Ovary (tissue), 9 donors: Measurements from ENCODE around the gene STH. TPM values are rescaled to one million over a fixed set of nuclear protein-coding genes. Genes with fewer than 3 reads are reported as not detected.

ENCODE experiments used
- DNase-seq, 5 donors: peaks; one replicate each; pipeline ENCODE4 v3.0.0-alpha.2; 2019 to 2020
- H3K27ac ChIP-seq, 2 donors: fragments of 200-600 bp; one replicate each; pipeline versions ENCODE4 v1.5.1 to v1.8.0; 2019 to 2022
- H3K27me3 ChIP-seq: fragments of 200-600 bp; one replicate; pipeline ENCODE4 v1.8.0; 2022
- H3K36me3 ChIP-seq: fragments of 200-600 bp; sonication (generic); one replicate; pipeline ENCODE4 v1.5.1; 2019
- H3K4me1 ChIP-seq: one replicate; pipeline ENCODE4 v1.8.1; 2013; ENCODE audit warnings: mild to moderate bottlenecking, moderate library complexity; ENCODE audit not compliant: insufficient read depth
- H3K4me3 ChIP-seq: fragments of 200-600 bp; sonication (generic); one replicate; pipeline ENCODE4 v1.5.1; 2017
- H3K9me3 ChIP-seq, 2 donors: fragments of 200-600 bp in 1 of 2; sonication (generic) in 1 of 2; one replicate each; pipeline versions ENCODE4 v1.5.1 to v1.8.1; 2013 to 2019; ENCODE audit warnings: mild to moderate bottlenecking in 1 of 2, moderate library complexity in 1 of 2
- EP300 ChIP-seq: sonication (generic); formaldehyde crosslinking; IDR thresholded peaks from one replicate; pipeline ENCODE4 v1.6.1; 2017; ENCODE audit warnings: antibody characterized with exemption
- POLR2A ChIP-seq: fragments of 450-650 bp; IDR thresholded peaks from one replicate; pipeline ENCODE4 v1.6.1; 2017; ENCODE audit warnings: antibody characterized with exemption, mild to moderate bottlenecking, moderate library complexity
- WGBS, 3 donors: extraction: QIAGEN DNeasy Blood & Tissue Kit in 1 of 3; methylation state at CpG; one replicate each; pipeline versions ENCODE4 v1.1.5 to v1.1.7; 2013 to 2017; 5-methylcytosine and 5-hydroxymethylcytosine counted together
- intact Hi-C, 4 donors: fragments of 100-400 bp; cut with DNase I; formaldehyde crosslinking; loops; one replicate each; pipeline versions ENCODE4 v1.11.0 to v1.15.1; 2022 to 2023
- polyA plus RNA-seq, 2 donors: library from polyadenylated mRNA; stranded (reverse); fragments of 200-250 nt in 1 of 2; fragments of 350-450 nt in 1 of 2; fragmentation: Illumina TruSeq in 1 of 2; extraction: RNeasy Lipid Tissue Mini Kit (QIAGEN cat#74804) in 1 of 2; gene quantifications; one replicate each; pipeline ENCODE4 v1.2.3, GENCODE V29; 2013 to 2014
- total RNA-seq, 7 donors: library from RNA; depleted of rRNA in 2 of 7; stranded (reverse); fragments of >200 nt in 2 of 7; fragmentation: NEBNext Ultra II Directional in 3 of 7; extraction: Animal tissue kit (Norgen Biotek cat#: 25700) in 3 of 7; gene quantifications; one replicate each; pipeline versions ENCODE4 v1.1.0 to v1.2.4, GENCODE V29; 2016 to 2023
- TF ChIP-seq, protein P1 (sequence below), 3 donors: fragments of 450-650 bp in 2 of 3; fragments of 200-600 bp in 1 of 3; IDR thresholded peaks; one replicate each; pipeline versions ENCODE4 v1.5.1 to v1.8.0; 2016 to 2022; ENCODE audit warnings: antibody characterized with exemption in 3 of 3, mild to moderate bottlenecking in 1 of 3
- donor health status: DM: no; HTN: no; CAD: no; lungs with moderate emphysema.
- donor health status: DM: no; HTN: no; CAD: no.
- donor health status: Bipolar disorder and iron deficiency.
- donor health status: DM: yes; HTN: yes; CAD: no.
- donor health status: DM: no; HTN: no; CAD: no.
- donor health status: DM: yes; HTN: yes; CAD: no.

STH gene
- total and polyA plus RNA-seq, 9 donors, result not detected

DNA sequence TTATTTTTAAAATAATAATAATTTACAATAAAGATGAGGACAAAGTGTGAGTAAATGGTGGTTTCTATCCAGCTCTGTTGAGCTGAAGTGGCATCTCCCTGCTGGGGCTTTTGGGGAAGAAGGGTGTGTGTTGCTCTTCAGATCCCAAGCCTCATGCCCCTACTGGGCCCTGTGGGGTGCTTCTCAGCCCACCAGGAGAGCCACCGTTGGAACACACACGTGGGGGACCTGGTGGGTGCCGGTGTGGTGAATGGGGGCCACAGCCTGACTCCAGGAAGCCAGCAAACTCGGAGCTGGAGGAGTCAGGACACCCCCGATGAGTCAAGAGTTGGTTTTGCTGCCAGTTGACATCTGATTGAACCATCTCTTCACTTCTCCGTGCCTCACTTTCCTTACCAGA, 37.8 kb upstream of the STH start:
- Histone ChIP-seq H3K4me1 (no peaks in the 10 kb centered on the region), H3K9me3 (no peaks in the 10 kb centered on the region), H3K36me3 (no peaks in the 10 kb centered on the region), H3K27me3 (no peaks in the 10 kb centered on the region), H3K27ac (no peak overlapping the region), H3K4me3 (no peak overlapping the region)
- TF ChIP-seq EP300, result no peak
- TF ChIP-seq POLR2A, result no peak
- TF ChIP-seq, protein P1, sequence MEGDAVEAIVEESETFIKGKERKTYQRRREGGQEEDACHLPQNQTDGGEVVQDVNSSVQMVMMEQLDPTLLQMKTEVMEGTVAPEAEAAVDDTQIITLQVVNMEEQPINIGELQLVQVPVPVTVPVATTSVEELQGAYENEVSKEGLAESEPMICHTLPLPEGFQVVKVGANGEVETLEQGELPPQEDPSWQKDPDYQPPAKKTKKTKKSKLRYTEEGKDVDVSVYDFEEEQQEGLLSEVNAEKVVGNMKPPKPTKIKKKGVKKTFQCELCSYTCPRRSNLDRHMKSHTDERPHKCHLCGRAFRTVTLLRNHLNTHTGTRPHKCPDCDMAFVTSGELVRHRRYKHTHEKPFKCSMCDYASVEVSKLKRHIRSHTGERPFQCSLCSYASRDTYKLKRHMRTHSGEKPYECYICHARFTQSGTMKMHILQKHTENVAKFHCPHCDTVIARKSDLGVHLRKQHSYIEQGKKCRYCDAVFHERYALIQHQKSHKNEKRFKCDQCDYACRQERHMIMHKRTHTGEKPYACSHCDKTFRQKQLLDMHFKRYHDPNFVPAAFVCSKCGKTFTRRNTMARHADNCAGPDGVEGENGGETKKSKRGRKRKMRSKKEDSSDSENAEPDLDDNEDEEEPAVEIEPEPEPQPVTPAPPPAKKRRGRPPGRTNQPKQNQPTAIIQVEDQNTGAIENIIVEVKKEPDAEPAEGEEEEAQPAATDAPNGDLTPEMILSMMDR (IDR thresholded peaks at IDR 0.05), result no peak
- no peak for DNase-seq
- WGBS, 3 donors, result 73 to 80% (median 79%) methylated on average over 6 of the region's 6 CpGs
- intact Hi-C loops, result no loop called here

DNA sequence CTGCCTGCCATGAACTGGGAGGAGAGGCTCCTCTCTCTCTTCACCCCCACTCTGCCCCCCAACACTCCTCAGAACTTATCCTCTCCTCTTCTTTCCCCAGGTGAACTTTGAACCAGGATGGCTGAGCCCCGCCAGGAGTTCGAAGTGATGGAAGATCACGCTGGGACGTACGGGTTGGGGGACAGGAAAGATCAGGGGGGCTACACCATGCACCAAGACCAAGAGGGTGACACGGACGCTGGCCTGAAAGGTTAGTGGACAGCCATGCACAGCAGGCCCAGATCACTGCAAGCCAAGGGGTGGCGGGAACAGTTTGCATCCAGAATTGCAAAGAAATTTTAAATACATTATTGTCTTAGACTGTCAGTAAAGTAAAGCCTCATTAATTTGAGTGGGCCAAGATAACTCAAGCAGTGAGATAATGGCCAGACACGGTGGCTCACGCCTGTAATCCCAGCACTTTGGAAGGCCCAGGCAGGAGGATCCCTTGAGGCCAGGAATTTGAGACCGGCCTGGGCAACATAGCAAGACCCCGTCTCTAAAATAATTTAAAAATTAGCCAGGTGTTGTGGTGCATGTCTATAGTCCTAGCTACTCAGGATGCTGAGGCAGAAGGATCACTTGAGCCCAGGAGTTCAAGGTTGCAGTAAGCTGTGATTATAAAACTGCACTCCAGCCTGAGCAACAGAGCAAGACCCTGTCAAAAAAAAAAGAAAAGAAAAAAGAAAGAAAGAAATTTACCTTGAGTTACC, 36.7 kb upstream of the STH start:
- Histone ChIP-seq H3K4me1 (no peaks in the 10 kb centered on the region), H3K27ac (no peak overlapping the region), H3K4me3 (no peak overlapping the region), H3K9me3 (no peaks in the 10 kb centered on the region), H3K36me3 (no peaks in the 10 kb centered on the region), H3K27me3 (no peaks in the 10 kb centered on the region)
- intact Hi-C loops, result no loop called here
- TF ChIP-seq, protein P1 (IDR thresholded peaks at IDR 0.05), result no peak
- no peak for DNase-seq
- 89 to 90% (median 90%) methylated on average over 12 of the region's 12 CpGs for WGBS, 3 donors

DNA sequence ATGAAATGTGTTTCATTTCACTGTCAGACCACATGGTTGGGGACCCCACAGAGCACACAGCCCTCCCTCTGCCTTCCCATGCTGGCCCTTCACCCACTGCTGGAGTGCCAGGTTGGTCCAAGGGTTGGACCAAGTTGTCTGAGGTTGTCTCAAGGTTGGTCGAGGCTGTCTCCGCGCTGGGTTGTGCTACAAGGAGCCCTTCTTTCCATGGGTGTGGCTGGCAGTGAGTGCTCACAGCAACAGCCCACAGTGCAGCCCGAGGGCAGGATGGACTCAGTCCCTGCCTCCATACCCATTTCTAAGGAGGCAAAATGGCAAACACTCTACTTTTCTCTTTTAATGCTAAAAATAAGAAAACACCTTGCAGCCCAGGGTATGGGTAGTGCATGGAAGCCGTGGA, 35.8 kb upstream of the STH start:
- H3K4me3 ChIP-seq, result no peak overlapping the region
- H3K36me3 ChIP-seq, result no peaks in the 10 kb centered on the region
- H3K4me1 ChIP-seq, result no peaks in the 10 kb centered on the region
- 86 to 94% (median 92%) methylated on average over 5 of the region's 5 CpGs for WGBS, 3 donors
- DNase-seq, result no peak
- no peaks in the 10 kb centered on the region for H3K27me3 ChIP-seq
- intact Hi-C loops, result no loop called here
- H3K9me3 ChIP-seq, result no peaks in the 10 kb centered on the region
- TF ChIP-seq POLR2A (no peak), EP300 (no peak)
- TF ChIP-seq, protein P1 (IDR thresholded peaks at IDR 0.05), result no peak
- no peak overlapping the region for H3K27ac ChIP-seq

DNA sequence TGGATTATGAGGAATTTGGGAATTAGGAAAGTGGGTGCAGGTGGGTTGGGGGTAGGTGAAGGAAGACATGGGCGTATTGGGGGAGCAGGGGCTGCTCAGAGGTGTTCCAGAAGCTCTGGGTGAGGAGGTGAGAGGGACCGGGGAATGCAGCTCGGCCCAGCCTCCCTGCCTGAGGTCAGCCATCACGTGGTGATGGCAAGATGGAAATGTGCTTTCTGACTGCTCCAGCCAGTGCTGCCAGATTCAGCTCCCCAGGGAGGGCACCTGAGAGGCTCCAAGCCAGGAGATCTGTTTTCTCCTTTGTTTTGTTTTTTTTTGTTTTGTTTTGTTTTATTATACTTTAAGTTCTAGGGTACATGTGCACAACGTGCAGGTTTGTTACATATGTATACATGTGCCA, 35.2 kb upstream of the STH start:
- no peak overlapping the region for H3K4me3 ChIP-seq
- H3K4me1 ChIP-seq, result no peaks in the 10 kb centered on the region
- H3K27me3 ChIP-seq, result no peaks in the 10 kb centered on the region
- DNase-seq, result no peak
- intact Hi-C loops, result no loop called here
- TF ChIP-seq POLR2A (no peak), EP300 (no peak)
- TF ChIP-seq, protein P1 (IDR thresholded peaks at IDR 0.05), result no peak
- 59 to 77% (median 75%) methylated on average over 5 of the region's 5 CpGs for WGBS, 3 donors
- H3K27ac ChIP-seq, result no peak overlapping the region
- H3K9me3 ChIP-seq, result no peaks in the 10 kb centered on the region
- no peaks in the 10 kb centered on the region for H3K36me3 ChIP-seq
